ENCODE measurements around the gene ALOX5AP.

DNA sequence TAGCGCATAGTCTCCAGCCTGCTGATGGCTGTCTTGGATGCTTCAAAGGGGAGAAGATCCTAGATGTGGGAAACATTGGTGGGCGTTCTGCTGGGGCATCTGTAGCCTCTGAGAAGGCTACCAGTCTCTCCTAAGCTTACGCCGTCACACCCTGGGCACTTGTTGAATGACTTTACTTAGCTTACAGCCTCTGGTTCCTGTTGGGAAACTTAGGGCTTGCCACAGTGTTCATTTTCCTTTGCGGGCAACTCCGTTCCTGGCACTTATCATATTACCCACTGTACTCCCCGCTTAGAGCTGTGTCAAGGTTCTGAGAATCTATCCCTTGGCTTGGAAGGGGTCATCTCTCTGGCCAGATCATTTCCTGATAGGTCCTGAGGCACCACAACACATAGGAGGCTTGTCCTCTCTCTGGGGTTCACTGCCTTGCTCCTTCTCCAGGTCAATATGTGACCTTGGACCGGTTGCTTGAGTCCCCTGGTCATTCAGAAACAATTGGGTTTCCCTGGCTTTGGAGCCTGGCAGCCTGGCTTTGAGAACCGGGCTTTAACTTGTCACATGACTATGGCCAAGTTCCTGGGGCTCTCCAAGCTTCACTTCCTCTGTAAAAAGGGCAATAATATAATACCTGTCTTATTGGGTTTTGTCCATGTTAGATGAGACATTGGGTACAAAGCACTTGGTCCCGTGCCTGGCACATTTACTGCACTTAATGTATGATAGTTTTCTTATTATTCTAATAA is 20.5 kb upstream of the ALOX5AP start:
- TF ChIP-seq CTCF (IDR thresholded peaks at IDR 0.05) (no peak), POLR2A (IDR thresholded peaks at IDR 0.05) (no peak), EP300 (IDR thresholded peaks at IDR 0.05) (no peak), POLR2AphosphoS5 (IDR thresholded peaks at IDR 0.05) (no peak)

Data from sigmoid colon (tissue), 4 donors.